CD8-positive, alpha-beta memory T cell (primary cell): Measurements from ENCODE around the gene IMPA2. TPM values are rescaled to one million over a fixed set of nuclear protein-coding genes. Genes with fewer than 3 reads are reported as not detected.

Experiments
- CTCF ChIA-PET: fragments of 350-600 bp; sonication (Branson Sonifier 250); formaldehyde crosslinking; loops from one replicate; lab custom pipeline; 2021; ENCODE audit warnings: antibody characterized with exemption; lab: Charles Lee
- POLR2A ChIA-PET: fragments of 350-600 bp; sonication (Branson Sonifier 250); formaldehyde crosslinking; loops from one replicate; lab custom pipeline; 2021; ENCODE audit warnings: antibody characterized with exemption; lab: Charles Lee
- DNase-seq, 5 donors: peaks; one replicate each; pipeline versions ENCODE4 v3.0.0 to v3.0.0-alpha.2; 2020 to 2022; ENCODE audit warnings: mixed read lengths in 1 of 5
- H3K27ac ChIP-seq: one replicate; pipeline ENCODE4 v1.7.0; 2013; ENCODE audit warnings: low read depth, mild to moderate bottlenecking, low read length, moderate library complexity
- H3K27me3 ChIP-seq: 2 replicates; pipeline ENCODE4 v1.7.0; 2013; ENCODE audit warnings: low read length, mild to moderate bottlenecking; ENCODE audit not compliant: insufficient read depth, poor library complexity, severe bottlenecking
- H3K36me3 ChIP-seq: 2 replicates; pipeline ENCODE4 v1.7.0; 2013; ENCODE audit warnings: mild to moderate bottlenecking, low read length, moderate library complexity; ENCODE audit not compliant: insufficient read depth
- H3K4me1 ChIP-seq: 2 replicates; pipeline ENCODE4 v1.7.0; 2013; ENCODE audit warnings: mild to moderate bottlenecking, low read length, moderate library complexity; ENCODE audit not compliant: insufficient read depth
- H3K4me3 ChIP-seq: 2 replicates; pipeline ENCODE4 v1.7.0; 2013; ENCODE audit warnings: mild to moderate bottlenecking, low read length
- H3K9me3 ChIP-seq: 2 replicates; pipeline ENCODE4 v1.7.0; 2013; ENCODE audit warnings: mild to moderate bottlenecking, low read length
- H3K27ac Mint-ChIP-seq, 8 donors: one replicate each; pipeline ENCODE4 v1.8.0; 2020 to 2021; ENCODE audit warnings: mixed read lengths in 8 of 8, mild to moderate bottlenecking in 6 of 8, inconsistent platforms in 3 of 8, moderate library complexity in 3 of 8
- H3K27me3 Mint-ChIP-seq, 2 donors: one replicate each; pipeline ENCODE4 v1.8.0; 2020 to 2021; ENCODE audit warnings: mixed read lengths in 2 of 2, mild to moderate bottlenecking in 1 of 2, moderate library complexity in 1 of 2
- H3K36me3 Mint-ChIP-seq, 3 donors: one replicate each; pipeline ENCODE4 v1.8.0; 2020 to 2021; ENCODE audit warnings: mixed read lengths in 3 of 3, inconsistent platforms in 1 of 3, mild to moderate bottlenecking in 1 of 3
- H3K4me1 Mint-ChIP-seq, 3 donors: one replicate each; pipeline ENCODE4 v1.8.0; 2020 to 2021; ENCODE audit warnings: mixed read lengths in 3 of 3, inconsistent platforms in 1 of 3, mild to moderate bottlenecking in 1 of 3
- H3K4me3 Mint-ChIP-seq, 7 donors: one replicate each; pipeline ENCODE4 v1.8.0; 2020 to 2021; ENCODE audit warnings: mixed read lengths in 7 of 7, mild to moderate bottlenecking in 6 of 7, moderate library complexity in 4 of 7, inconsistent platforms in 2 of 7
- H3K9me3 Mint-ChIP-seq, 5 donors: one replicate each; pipeline ENCODE4 v1.8.0; 2020 to 2022; ENCODE audit warnings: mixed read lengths in 5 of 5, mild to moderate bottlenecking in 3 of 5, moderate library complexity in 2 of 5, inconsistent platforms in 1 of 5
- polyA plus RNA-seq: library from polyadenylated mRNA; unstranded; fragments of 300-500 nt; fragmentation: Illumina TruSeq; gene quantifications from one replicate; pipeline ENCODE4 v1.2.3, GENCODE V29; 2021
- total RNA-seq, 2 experiments: library from RNA; stranded (reverse); gene quantifications; one replicate each; pipeline ENCODE4 v1.2.3, GENCODE V29; 2021

The IMPA2 gene
- total and polyA plus RNA-seq, 3 experiments from 2014 or later: 6.2 to 14.0 (median 13.3) TPM

GRCh38 chr18:11977153-11977466 is 4.2 kb upstream of the IMPA2 start:
- H3K9me3 Mint-ChIP-seq: no peaks in the 10 kb centered on the region
- Histone ChIP-seq H3K4me1 (peaks cover 10% of the 10 kb centered on the region), H3K9me3 (no peaks in the 10 kb centered on the region), H3K36me3 (no peaks in the 10 kb centered on the region), H3K27me3 (no peaks in the 10 kb centered on the region), H3K27ac (no peak overlapping the region), H3K4me3 (no peak overlapping the region)
- peaks cover 0 to 7% (median 0%) of the 10 kb centered on the region in 3 donors for H3K36me3 Mint-ChIP-seq
- no peak overlapping the region for H3K4me3 Mint-ChIP-seq
- H3K4me1 Mint-ChIP-seq: peaks cover 9 to 10% (median 9%) of the 10 kb centered on the region in 3 donors
- H3K27me3 Mint-ChIP-seq: no peaks in the 10 kb centered on the region
- ChIA-PET CTCF (interaction anchor here (3.0 kb wide), 1 partner anchor 18 kb away, joined by 10 read pairs; no protein-coding TSS in a partner anchor), POLR2A (no interaction called here)
- no peak for DNase-seq
- no peak overlapping the region for H3K27ac Mint-ChIP-seq

GRCh38 chr18:11978956-11979355 is 2.4 kb upstream of the IMPA2 start:
- H3K4me3 Mint-ChIP-seq: peak overlapping the region in 5 of 7 donors; percentile 6 to 93 (median 57)
- H3K36me3 ChIP-seq: no peaks in the 10 kb centered on the region
- no peaks in the 10 kb centered on the region for H3K9me3 ChIP-seq
- no peak overlapping the region for H3K27ac ChIP-seq
- no peak overlapping the region for H3K27ac Mint-ChIP-seq
- H3K4me1 ChIP-seq: peaks cover 12% of the 10 kb centered on the region
- no peaks in the 10 kb centered on the region for H3K9me3 Mint-ChIP-seq
- H3K27me3 ChIP-seq: no peaks in the 10 kb centered on the region
- no peak for DNase-seq
- no peaks in the 10 kb centered on the region for H3K27me3 Mint-ChIP-seq
- ChIA-PET POLR2A (no interaction called here), CTCF (no interaction called here)
- H3K4me3 ChIP-seq: no peak overlapping the region
- H3K4me1 Mint-ChIP-seq: peaks cover 11 to 16% (median 14%) of the 10 kb centered on the region in 3 donors
- H3K36me3 Mint-ChIP-seq: peaks cover 0 to 7% (median 0%) of the 10 kb centered on the region in 3 donors

- Mint-ChIP-seq H3K9me3 (no peaks in the 10 kb centered on the region), H3K4me1 (peaks cover 11 to 16% (median 14%) of the 10 kb centered on the region in 3 donors), H3K27ac (peak overlapping the region in 6 of 8 donors; percentile 13 to 84 (median 72)), H3K27me3 (no peaks in the 10 kb centered on the region), H3K4me3 (peak overlapping the region; percentile 84 to 93 (median 86)), H3K36me3 (peaks cover 0 to 7% (median 0%) of the 10 kb centered on the region in 3 donors)
- Histone ChIP-seq H3K27ac (peak overlapping the region; percentile 30), H3K36me3 (no peaks in the 10 kb centered on the region), H3K27me3 (no peaks in the 10 kb centered on the region), H3K4me3 (peak overlapping the region; percentile 64), H3K4me1 (peaks cover 12% of the 10 kb centered on the region), H3K9me3 (no peaks in the 10 kb centered on the region)
- POLR2A ChIA-PET: interaction anchor here (0.6 to 2.0 kb wide), 3 partner anchors 33 to 397 kb away, joined by 3 to 8 read pairs (median 3); partner anchors contain the start of gene AFG3L2
- CTCF ChIA-PET: interaction anchor here (1.0 to 4.9 kb wide), 4 partner anchors 15 to 42 kb away, joined by 3 to 30 read pairs (median 12); no protein-coding TSS in a partner anchor
- no peak for DNase-seq
Measured at GRCh38 chr18:11980163-11980493, 1.2 kb upstream of the IMPA2 start.

DNA sequence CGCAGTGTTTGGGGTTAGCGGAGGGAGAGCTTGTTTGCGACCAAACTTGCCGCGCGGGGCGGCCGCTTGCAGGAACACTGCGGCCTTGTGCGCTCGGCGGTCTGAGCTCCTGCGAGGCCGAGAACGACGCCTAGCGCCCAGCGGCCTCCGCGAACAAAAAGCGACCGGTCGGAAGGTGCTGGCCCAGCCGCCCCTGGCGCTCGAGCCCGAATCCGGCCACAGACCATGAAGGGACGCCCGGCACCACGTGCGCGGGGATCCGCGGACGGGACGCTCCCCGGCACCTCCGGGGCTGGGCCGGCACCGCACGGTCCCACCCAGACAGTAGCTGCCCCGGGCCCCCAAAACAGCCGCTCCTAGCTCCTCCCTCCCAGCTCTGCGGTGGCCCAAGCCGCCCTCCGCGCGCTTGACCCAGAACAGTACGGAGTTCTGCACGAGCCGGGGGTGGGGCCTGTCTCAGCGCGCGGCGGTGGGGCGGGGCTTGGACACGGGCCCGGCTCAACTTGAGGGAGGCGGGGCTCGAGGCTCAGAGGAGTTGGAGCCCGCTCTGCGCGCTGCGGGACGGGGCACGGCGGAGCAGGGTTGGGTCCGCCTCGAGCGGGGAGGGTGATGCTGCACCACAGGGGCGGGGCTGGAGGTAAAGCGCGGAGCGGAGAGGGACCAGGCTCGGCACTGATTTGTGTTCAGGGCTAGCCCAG is 664 bp upstream of the IMPA2 start:
- Histone ChIP-seq H3K9me3 (no peaks in the 10 kb centered on the region), H3K36me3 (no peaks in the 10 kb centered on the region), H3K27ac (peak overlapping the region; percentile 30), H3K4me1 (peaks cover 12% of the 10 kb centered on the region), H3K4me3 (peak overlapping the region; percentile 64), H3K27me3 (no peaks in the 10 kb centered on the region)
- peak overlapping the region in 7 of 8 donors; percentile 13 to 84 (median 67) for H3K27ac Mint-ChIP-seq
- peaks cover 11 to 16% (median 14%) of the 10 kb centered on the region in 3 donors for H3K4me1 Mint-ChIP-seq
- POLR2A ChIA-PET: interaction anchor here (0.6 to 2.0 kb wide), 3 partner anchors 33 to 397 kb away, joined by 3 to 8 read pairs (median 3); partner anchors contain the start of gene AFG3L2
- H3K27me3 Mint-ChIP-seq: no peaks in the 10 kb centered on the region
- peaks cover 0 to 7% (median 0%) of the 10 kb centered on the region in 3 donors for H3K36me3 Mint-ChIP-seq
- peak overlapping the region; percentile 84 to 93 (median 86) for H3K4me3 Mint-ChIP-seq
- CTCF ChIA-PET: interaction anchor here (1.0 to 4.9 kb wide), 4 partner anchors 15 to 42 kb away, joined by 3 to 30 read pairs (median 12); no protein-coding TSS in a partner anchor
- peak; percentile 91 to 95 (median 93) for DNase-seq
- H3K9me3 Mint-ChIP-seq: no peaks in the 10 kb centered on the region

GRCh38 chr18:11981543-11982366 is 448 bp downstream of the IMPA2 start:
- Mint-ChIP-seq H3K27ac (peak overlapping the region in 7 of 8 donors; percentile 4 to 97 (median 60)), H3K4me3 (peak overlapping the region; percentile 86 to 93 (median 88)), H3K9me3 (no peaks in the 10 kb centered on the region), H3K4me1 (peaks cover 11 to 16% (median 14%) of the 10 kb centered on the region in 3 donors), H3K27me3 (no peaks in the 10 kb centered on the region), H3K36me3 (peaks cover 0 to 7% (median 0%) of the 10 kb centered on the region in 3 donors)
- Histone ChIP-seq H3K36me3 (no peaks in the 10 kb centered on the region), H3K9me3 (no peaks in the 10 kb centered on the region), H3K27ac (no peak overlapping the region), H3K4me3 (peak overlapping the region; percentile 50), H3K4me1 (peaks cover 12% of the 10 kb centered on the region), H3K27me3 (no peaks in the 10 kb centered on the region)
- peak in 2 of 5 donors; percentile 5 to 21 for DNase-seq
- ChIA-PET POLR2A (interaction anchor here (0.5 to 2.0 kb wide), 2 partner anchors 35 to 168 kb away, joined by 3 to 8 read pairs; no protein-coding TSS in a partner anchor), CTCF (interaction anchor here (3.2 to 4.9 kb wide), 2 partner anchors 14 to 43 kb away, joined by 19 to 30 read pairs; no protein-coding TSS in a partner anchor)

DNA sequence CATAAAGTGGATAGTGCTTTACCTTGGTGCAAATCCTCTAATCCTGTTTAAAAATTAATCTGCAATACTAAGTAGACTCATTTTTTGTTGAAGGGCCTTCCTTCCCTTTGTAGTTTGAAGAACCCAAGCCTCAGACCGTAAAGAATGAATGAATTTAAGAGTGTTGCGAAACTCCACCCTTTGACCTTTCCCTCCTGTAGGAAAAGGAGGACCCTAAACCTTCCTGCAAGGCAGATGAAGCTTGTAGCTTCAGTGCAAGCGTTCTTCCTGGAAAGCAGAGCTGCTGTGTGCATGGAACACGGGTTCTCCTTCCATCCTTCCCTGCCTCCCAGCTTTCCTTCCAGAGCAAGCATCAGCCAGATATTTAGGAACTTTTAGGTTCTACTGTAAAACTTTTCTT is 1.7 kb downstream of the IMPA2 start:
- Histone ChIP-seq H3K4me1 (peaks cover 12% of the 10 kb centered on the region), H3K27ac (no peak overlapping the region), H3K27me3 (no peaks in the 10 kb centered on the region), H3K9me3 (no peaks in the 10 kb centered on the region), H3K36me3 (no peaks in the 10 kb centered on the region), H3K4me3 (no peak overlapping the region)
- DNase-seq: no peak
- ChIA-PET POLR2A (no interaction called here), CTCF (interaction anchor here (0.8 to 4.9 kb wide), 3 partner anchors 10 to 45 kb away, joined by 3 to 30 read pairs (median 19); no protein-coding TSS in a partner anchor)
- Mint-ChIP-seq H3K4me3 (peak overlapping the region; percentile 20 to 77 (median 46)), H3K27me3 (no peaks in the 10 kb centered on the region), H3K27ac (no peak overlapping the region), H3K4me1 (peaks cover 11 to 16% (median 14%) of the 10 kb centered on the region in 3 donors), H3K36me3 (peaks cover 0 to 7% (median 0%) of the 10 kb centered on the region in 3 donors), H3K9me3 (no peaks in the 10 kb centered on the region)

DNA sequence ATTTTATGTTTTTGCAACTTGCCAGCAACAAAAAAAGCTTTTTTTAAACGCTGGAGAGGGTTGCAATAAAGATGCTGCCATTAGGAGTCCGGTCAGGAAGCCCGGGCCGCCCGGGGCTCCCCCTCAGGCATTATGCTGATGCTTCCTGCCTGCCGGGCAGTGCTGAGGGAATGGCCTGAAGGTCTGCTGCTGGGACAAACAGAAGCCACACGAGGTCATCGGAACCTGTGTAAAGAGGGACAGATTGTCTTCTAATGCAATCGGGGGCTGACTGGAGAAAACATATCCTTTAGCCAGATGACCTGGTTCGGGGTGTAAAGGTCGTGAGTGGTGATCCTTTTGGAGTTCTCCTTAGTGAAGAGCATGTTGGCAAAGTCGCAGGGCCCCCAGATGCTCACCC is 2.3 kb downstream of the IMPA2 start:
- ChIA-PET CTCF (interaction anchor here (0.8 to 4.9 kb wide), 2 partner anchors 9 to 12 kb away, joined by 3 to 30 read pairs; no protein-coding TSS in a partner anchor), POLR2A (no interaction called here)
- Mint-ChIP-seq H3K4me3 (peak overlapping the region in 1 of 7 donors; percentile 25), H3K9me3 (no peaks in the 10 kb centered on the region), H3K27me3 (no peaks in the 10 kb centered on the region), H3K36me3 (peaks cover 0 to 7% (median 0%) of the 10 kb centered on the region in 3 donors), H3K27ac (no peak overlapping the region), H3K4me1 (peaks cover 11 to 16% (median 14%) of the 10 kb centered on the region in 3 donors)
- no peaks in the 10 kb centered on the region for H3K9me3 ChIP-seq
- H3K27me3 ChIP-seq: no peaks in the 10 kb centered on the region
- H3K4me3 ChIP-seq: no peak overlapping the region
- no peaks in the 10 kb centered on the region for H3K36me3 ChIP-seq
- DNase-seq: no peak
- H3K4me1 ChIP-seq: peaks cover 12% of the 10 kb centered on the region
- no peak overlapping the region for H3K27ac ChIP-seq
